DOHH2 (cell line): ENCODE measurements around the gene S1PR2.

Source experiments
- EZH2phosphoT487 ChIP-seq: fragments of 200-600 bp; sonication (generic); IDR thresholded peaks from 2 replicates; pipeline ENCODE4 v1.6.1; 2017; ENCODE audit warnings: borderline replicate concordance, mild to moderate bottlenecking, antibody characterized with exemption, low read length, moderate library complexity, mixed read lengths
- TF ChIP-seq, protein P1 (sequence below): fragments of 200-600 bp; sonication (generic); IDR thresholded peaks from one replicate; pipeline ENCODE4 v1.5.1; 2014; ENCODE audit warnings: antibody characterized with exemption, mild to moderate bottlenecking, low read depth, low read length; ENCODE audit not compliant: poor library complexity, severe bottlenecking

DNA sequence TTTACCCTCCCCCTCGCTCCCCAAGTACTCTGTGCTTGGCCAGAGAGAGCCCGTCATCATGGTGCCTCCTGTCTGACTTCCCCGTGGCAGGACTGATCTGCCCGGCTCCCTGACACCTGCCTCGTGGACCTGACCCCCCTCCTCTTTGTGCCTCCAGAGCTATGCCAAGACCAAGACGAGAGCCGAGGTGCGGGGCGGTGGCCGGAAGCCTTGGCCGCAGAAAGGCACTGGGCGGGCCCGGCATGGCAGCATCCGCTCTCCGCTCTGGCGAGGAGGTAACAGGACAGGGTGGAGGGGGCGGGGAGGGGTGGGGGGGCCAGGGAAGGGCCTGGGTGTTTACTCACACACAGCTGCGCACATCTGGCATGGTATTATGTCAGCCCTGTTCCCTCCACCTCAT is 25.4 kb upstream of the S1PR2 start:
- TF ChIP-seq, protein P1, sequence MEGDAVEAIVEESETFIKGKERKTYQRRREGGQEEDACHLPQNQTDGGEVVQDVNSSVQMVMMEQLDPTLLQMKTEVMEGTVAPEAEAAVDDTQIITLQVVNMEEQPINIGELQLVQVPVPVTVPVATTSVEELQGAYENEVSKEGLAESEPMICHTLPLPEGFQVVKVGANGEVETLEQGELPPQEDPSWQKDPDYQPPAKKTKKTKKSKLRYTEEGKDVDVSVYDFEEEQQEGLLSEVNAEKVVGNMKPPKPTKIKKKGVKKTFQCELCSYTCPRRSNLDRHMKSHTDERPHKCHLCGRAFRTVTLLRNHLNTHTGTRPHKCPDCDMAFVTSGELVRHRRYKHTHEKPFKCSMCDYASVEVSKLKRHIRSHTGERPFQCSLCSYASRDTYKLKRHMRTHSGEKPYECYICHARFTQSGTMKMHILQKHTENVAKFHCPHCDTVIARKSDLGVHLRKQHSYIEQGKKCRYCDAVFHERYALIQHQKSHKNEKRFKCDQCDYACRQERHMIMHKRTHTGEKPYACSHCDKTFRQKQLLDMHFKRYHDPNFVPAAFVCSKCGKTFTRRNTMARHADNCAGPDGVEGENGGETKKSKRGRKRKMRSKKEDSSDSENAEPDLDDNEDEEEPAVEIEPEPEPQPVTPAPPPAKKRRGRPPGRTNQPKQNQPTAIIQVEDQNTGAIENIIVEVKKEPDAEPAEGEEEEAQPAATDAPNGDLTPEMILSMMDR: no peak
- TF ChIP-seq EZH2phosphoT487: no peak
